Adipose tissue (tissue), 3 donors: Measurements from ENCODE around the gene ZNF587B. TPM values are rescaled to one million over a fixed set of nuclear protein-coding genes. Genes with fewer than 3 reads are reported as not detected.
"Not testable (repeated sequence)": the region's sequence is repeated elsewhere in the genome, so short reads cannot be mapped to it uniquely, and the experiment has no call there.

Source experiments
- H3K27ac ChIP-seq: one replicate; pipeline ENCODE4 v1.5.1; 2013; ENCODE audit warnings: low read depth, low read length
- WGBS, 3 donors: extraction: QIAGEN DNeasy Blood & Tissue Kit; methylation state at CpG; one replicate each; pipeline ENCODE4 v1.1.7; 2013; 5-methylcytosine and 5-hydroxymethylcytosine counted together
- polyA plus RNA-seq, 3 donors: library from polyadenylated mRNA; stranded (reverse); fragments of 200-250 nt; gene quantifications; one replicate each; pipeline ENCODE4 v1.2.3, GENCODE V29; 2013
- donor health status: healthy with polysubstance abuse.
- donor health status: Bipolar disorder and iron deficiency.
- donor health status: healthy.

Gene ZNF587B
- polyA plus RNA-seq, 3 donors, result 2.5 to 5.2 (median 5.1) TPM

DNA sequence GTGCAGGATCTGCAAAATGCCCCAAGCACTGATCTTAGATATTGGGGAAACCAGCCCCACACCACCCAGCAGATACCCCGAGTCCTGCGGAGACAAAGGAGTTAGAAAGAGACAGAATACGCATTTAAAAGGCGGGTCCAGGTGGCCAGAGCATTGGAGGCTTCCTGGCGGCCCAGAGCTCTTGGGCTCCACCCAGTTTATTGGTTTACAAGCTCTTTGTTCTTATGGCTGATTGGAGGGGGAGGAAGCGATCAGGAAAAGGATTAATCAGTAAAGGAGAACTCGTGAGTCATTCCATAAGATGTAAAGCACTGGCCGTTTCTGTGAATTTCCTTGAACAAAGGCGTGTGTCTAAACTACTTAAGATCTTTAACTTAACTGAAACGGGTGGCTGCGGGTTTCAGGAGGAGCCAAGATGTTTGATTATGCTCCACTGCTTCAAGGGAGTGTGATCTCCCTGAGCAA lies 20.5 kb downstream of the ZNF587B start:
- H3K27ac ChIP-seq, result no peak overlapping the region

DNA sequence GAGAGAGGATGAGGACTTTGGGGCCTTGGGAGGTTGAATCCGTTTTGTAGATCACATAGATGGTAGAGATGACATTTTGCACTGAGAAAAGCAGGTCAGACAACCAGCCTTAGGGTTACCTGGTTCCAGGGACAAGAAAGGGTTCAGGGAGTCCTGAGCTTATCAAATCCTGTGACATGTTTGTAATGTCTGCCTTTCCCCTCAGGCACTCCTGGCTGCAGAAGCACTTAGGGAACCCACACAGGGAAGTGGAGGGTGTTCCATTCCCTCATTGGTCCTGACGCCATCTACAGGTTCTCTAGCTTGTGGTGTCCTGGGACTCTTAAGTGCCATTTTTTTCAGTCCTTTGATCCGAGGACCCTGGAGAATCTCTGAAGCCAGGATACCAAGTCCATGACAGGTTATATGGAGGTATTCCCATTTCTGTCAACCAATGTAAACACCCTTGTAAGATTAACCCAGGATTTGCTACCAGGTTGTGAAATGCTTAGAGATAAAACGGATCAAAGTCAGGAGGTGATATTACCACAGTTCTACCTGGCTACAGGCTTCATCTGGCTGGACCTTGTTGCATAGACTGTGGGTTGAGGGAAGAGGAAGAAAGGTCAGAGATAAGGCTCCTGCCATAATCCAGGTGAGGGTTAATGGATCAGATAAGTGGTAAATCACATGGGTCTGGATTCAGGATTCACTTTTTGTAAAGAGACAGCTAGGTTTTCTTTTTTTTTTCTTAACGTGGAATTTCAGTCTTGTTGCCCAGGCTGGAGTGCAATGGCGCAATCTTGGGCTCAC lies 21.9 kb downstream of the ZNF587B start:
- 65 to 84% (median 73%) methylated on average over 5 of the region's 6 CpGs for WGBS, 3 donors
- not testable (repeated sequence) for H3K27ac ChIP-seq

More for the DNA sequence above, 20.5 kb downstream of the ZNF587B start:
- WGBS, 3 donors, result 7 to 18% (median 14%) methylated on average over 11 of the region's 11 CpGs

DNA sequence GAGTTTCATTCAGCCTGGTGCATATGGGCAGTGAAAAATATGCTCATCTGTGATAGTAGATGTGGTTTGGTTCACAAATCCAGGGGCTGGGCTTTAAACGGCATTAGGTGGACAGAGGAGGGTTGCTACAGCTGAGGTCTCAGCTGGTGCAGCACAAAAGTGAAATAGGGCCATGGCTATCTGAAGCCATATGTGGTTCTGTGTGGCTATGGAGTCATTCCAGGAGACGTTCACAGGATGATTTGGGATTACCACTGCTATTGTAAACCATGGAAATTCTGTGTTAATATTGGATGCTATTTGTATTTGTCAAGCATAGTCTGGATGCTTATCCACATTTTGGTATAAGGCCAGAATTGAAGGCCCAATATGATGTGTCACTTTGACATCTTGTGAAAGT lies 24.0 kb downstream of the ZNF587B start:
- H3K27ac ChIP-seq, result not testable (repeated sequence)
- 76 to 89% (median 88%) methylated on average over 2 of the region's 2 CpGs for WGBS, 3 donors

DNA sequence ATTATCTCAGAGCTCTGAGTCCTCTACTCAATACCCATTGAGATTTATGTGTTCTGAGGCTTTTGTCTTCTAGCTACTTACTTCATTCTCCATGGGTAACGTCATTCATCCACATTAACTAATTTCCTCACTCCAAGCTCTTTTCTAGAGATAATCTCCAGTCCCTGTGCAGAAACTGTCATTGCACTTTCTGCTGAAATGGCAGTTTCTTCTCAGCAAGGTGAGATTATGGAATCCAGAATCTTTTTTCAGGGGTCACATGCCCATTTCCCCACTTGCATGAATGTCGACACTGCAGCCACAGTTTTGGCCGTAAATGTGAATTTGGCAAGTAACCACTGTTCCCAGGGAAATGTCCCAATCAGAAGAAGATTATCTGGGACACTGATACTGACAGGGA lies 32.3 kb downstream of the ZNF587B start:
- WGBS, 3 donors, result 70 to 93% (median 91%) methylated on average over 3 of the region's 3 CpGs
- not testable (repeated sequence) for H3K27ac ChIP-seq

DNA sequence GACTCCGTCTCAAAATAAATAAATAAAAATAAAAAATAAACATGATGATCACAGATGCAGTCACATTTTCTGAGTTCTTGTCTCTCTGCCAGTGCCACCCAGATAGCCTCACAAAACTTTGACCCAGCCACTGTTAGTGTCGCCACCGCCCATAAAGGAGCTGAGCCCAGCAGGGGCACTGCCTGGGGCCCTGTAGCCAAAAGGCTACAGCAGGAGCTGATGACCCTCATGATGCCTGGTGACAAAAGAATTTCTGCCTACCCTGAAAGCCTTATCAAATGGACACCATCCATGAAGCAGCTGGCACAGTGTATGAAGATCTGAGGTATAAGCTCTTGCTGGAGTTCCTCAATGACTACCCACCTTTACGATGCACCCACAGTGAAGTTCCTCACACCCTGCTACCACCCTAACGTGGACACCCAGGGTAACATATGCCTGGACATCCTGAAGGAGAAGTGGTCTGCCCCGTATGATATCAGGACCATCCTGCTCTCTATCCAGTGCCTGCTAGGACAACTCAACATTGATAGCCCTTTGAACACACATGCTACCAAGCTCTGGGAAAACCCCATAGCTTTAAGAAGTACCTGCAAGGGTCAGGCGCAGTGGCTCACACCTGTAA lies 37.9 kb downstream of the ZNF587B start:
- H3K27ac ChIP-seq, result no peak overlapping the region
- 97 to 98% (median 97%) methylated on average over 7 of the region's 7 CpGs for WGBS, 3 donors

DNA sequence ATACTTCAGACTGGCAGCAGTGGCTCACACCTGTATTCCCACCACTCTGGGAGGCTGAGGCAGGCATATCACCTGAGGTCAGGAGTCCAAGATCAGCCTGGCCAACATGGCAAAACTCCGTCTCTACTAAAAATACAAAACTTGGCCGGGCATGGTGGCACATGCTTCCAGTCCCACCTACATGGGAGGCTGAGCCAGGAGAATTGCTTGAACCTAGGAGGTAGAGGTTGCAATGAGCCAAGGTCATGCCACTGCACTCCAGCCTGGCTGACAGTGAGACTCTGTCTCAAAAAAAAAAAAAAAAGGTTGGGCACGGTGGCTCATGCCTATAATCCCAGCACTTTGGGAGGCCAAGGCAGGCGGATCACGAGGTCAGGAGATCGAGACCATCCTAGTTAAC lies 39.6 kb downstream of the ZNF587B start:
- not testable (repeated sequence) for H3K27ac ChIP-seq
- WGBS, 3 donors, result 97 to 98% (median 98%) methylated on average over 5 to 6 of the region's 6 CpGs

DNA sequence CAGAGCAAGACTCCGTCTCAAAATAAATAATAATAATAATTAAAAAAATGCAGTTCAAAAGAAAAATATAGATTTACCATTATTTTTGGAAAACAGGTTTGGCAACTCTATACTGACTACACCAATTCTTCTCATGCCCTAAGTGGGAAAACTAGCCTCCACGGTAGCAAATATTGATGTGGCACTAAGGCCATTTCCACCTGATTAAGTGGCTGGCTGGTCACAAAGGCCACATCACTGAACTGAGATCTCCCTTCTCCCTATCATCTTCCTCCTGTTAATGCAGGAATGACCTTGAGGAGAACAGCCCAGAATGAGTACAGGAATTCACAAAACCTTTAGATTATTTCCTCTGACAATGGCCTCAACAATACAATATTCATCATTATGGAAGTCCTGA lies 40.1 kb downstream of the ZNF587B start:
- H3K27ac ChIP-seq, result no peak overlapping the region
- 42 to 97% (median 95%) methylated on average over 2 of the region's 2 CpGs for WGBS, 3 donors

DNA sequence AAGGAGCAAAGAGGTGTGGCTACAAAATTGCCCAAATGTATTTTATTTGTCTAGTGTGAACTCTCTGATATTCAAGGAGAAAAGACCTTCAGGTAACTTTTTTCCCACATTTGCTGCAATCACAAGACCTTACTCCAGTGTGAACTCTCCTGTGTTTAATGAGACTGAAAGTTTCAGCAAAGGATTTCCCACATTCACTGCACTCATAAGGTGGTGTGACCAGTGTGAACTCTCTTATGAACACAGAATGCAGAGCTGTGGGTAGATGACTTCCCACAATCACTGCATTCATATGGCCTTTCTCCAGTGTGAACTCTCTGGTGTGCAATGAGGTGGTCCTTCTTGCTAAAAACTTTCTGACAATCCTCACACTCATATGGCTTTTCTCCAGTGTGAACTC lies 42.4 kb downstream of the ZNF587B start:
- no peak overlapping the region for H3K27ac ChIP-seq

DNA sequence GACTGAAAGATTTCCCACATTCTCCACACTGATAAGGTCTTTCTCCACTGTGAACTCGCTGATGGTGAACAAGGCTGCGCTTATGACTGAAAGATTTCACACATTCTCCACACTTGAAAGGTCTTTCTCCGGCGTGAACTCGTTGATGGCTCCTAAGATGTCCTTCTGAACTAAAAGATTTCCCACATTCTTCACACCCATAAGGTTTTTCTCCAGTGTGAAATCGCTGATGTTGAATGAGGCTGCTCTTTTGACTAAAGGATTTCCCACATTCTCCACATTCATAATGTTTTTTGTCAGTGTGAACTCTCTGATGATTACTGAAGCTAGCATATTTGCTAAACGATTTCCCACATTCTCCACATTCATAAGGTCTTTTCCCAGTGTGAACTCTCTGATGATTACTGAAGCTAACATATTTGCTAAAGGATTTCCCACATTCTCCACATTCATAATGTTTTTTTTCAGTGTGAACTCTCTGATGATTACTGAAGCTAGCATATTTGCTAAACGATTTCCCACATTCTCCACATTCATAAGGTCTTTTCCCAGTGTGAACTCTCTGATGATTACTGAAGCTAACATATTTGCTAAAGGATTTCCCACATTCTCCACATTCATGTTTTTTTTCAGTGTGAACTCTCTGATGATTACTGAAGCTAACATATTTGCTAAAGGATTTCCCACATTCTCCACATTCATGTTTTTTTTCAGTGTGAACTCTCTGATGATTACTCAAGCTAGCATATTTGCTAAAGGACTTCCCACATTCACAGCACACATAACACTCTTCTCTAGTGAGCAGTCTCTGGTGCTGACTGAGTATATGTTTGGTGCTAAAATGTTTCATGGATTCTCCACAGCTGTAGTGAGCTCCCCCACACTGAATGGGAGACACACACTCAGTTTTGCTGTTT lies 44.0 kb downstream of the ZNF587B start:
- WGBS, 3 donors, result 92 to 94% (median 93%) methylated on average over 8 of the region's 8 CpGs
- not testable (repeated sequence) for H3K27ac ChIP-seq

DNA sequence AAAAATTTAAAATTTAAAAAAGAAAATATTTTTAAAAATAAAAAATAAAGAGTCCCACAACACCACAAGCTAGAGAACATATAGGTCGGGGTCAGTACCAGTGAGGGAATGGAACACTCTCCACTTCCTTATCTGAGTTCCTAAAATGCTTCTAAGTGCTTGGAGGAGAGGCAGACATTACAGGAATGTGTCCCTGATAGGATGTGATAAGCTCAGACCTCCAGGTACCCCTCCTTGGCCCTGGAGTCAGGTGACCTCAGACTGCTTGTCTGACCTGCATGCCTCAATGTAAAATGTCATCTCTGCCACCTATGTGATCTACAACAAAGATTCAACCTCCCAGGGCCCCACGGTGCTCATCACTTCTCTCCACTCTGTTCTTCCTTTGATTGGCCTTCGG lies 55.9 kb downstream of the ZNF587B start:
- WGBS, 3 donors, result 82 to 90% (median 84%) methylated on average over 3 of the region's 3 CpGs
- H3K27ac ChIP-seq, result no peak overlapping the region

DNA sequence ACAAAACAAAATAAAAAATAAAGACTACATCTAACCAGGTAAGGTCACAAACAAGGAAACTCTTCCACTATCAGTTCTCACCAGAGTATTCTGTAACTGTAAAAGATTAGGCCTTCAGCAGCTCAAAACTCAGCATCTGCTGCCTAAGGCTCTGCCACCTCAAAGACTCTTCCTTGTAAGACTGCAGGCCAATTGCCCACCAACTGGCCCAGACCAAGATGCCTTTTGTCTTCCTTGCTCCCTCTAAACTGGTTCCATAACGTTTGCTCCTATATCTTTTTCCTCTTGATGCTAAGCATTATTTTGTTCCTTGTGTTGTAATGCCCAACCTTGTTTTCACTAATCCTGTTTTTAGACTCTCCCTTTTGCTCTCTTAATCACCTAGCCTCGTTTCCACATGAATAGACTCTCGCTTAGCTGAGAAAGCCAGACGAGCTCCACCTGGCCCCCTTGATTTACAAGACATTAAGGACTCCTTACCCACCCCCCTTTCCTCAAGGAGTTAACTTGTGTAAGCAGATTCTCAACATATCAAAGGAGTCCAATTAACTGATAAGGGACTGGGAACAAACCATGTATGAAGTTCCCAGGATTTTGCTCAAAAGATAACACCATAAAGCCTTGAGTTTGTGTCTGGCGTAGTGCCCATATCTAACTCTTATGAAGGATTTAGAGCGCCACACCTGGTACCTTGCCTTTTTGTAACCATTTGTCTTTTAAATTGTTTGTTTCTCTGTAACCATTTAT lies 57.3 kb downstream of the ZNF587B start:
- 21 to 46% (median 41%) methylated on average over 6 of the region's 6 CpGs for WGBS, 3 donors
- no peak overlapping the region for H3K27ac ChIP-seq

DNA sequence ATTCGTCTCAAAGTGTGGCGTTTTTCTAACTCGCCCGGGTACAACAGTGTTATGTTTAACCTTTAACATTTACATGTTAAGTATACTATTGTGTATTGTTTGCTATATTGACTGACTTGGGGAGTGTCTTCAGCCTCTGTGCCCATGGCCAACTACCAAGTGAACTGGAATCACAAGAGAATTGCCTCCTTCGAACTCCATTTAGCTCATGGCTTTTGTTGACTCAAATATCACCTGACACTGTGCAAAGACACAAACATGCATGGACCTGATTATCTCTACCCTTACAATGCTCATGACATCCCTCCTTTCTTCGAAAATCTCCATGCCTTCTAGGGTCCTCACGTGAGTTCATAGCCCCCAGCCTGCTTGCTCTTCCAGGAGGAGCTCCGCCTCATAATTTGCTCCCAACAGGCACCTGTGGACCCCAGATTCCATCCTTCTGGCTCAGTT lies 58.0 kb downstream of the ZNF587B start:
- WGBS, 3 donors, result 6 to 12% (median 9%) methylated on average over 8 of the region's 8 CpGs
- no peak overlapping the region for H3K27ac ChIP-seq

DNA sequence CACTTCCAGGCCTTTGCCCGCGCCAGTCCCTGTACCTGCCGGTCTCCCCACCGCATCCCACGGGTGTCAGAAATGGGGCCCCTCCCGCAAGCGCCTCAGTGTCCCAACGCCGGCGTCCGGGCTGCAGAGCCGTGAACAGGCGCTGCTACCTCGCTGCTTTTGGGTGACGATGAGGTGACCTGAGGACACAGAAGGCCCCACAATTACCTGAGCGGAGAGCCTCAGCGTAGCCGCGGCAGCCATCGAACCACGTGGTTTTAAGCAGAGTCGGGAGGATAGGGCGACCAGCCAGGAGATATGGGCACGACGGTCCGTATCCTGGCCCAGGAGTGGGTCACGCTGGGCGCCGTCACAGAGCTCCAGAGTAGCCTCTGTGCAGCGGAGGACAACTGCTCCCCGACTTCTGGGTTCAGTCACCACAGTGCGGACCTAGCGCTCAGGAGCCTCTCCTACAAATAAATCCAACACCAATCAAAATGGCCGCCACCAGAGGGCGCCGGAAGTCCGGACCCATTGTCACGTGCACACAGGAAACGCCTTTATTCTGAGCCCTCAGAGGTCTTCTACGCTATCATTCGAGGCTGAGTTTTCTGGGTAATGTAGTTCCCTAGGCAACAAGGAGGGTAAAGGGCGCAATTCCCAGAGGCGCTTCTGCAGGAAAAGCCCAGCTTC lies 58.6 kb downstream of the ZNF587B start, which contains the start of gene ZNF814:
Gene ZNF814, minus strand, starts transcription at position 478 of the 672 bp plus-strand sequence. Its CDS starts 235 bp downstream, at position 243.
- WGBS, 3 donors, result 1 to 4% (median 2%) methylated on average over 42 to 43 of the region's 43 CpGs
- no peak within 1 kb of the TSS for H3K27ac ChIP-seq

DNA sequence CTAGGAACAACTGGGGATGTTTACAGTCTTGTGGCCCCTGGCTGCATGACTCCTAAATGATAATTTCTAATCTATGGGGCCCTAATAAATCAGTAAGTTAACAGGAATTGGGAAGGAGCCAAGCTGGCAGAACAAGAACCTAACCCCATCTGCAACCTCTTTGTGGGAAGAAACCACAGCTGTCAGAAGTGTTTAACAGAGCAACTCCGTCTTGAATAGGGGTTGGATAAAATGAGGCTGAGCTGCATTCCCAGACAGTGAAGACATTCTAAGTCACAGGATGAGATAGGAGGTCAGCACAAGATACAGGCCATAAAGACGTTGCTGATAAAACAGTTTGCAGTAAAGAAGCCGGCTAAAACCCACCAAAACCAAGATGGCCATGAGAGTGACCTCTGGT lies 60.6 kb downstream of the ZNF587B start:
- H3K27ac ChIP-seq, result not testable (repeated sequence)
- 44 to 60% (median 58%) methylated on average over 3 of the region's 3 CpGs for WGBS, 3 donors
